ENCODE data around the gene GPR32.

GPR32 gene

DNA sequence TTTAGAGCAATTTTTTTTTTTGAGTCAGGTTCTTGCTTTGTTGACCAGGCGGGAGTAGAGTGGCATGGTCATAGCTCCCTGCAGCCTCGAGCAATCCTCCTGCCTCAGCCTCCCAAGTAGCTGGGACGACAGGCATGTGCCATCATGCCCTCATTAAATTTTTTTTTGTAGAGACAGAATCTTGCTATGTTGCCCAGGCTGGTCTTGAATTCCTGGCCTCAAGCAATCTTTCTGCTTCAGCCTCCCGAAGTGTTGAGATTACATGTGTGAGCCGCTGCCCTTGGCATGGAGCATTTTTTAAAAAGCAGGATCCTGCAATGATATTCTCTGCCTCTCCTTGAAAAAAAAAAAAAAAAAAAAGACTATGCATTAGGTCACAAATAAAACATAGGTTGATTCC lies 5.9 kb downstream of the GPR32 start:
- no peaks in the 10 kb centered on the region for H3F3A ChIP-seq (ENCODE audit: control insufficient read depth, insufficient read depth)
- H3K9me2 ChIP-seq (replicated peaks; ENCODE audit: control insufficient read depth, low read length), result no peaks in the 10 kb centered on the region
- H3K36me3 ChIP-seq (ENCODE audit: control insufficient read depth, low read length), result no peaks in the 10 kb centered on the region
- no peak overlapping the region for H3K4me2 ChIP-seq (ENCODE audit: low read length)
- no peak overlapping the region for H3K27ac ChIP-seq (ENCODE audit: low read depth, low read length)
- H3K27me3 ChIP-seq (ENCODE audit: control insufficient read depth, low read length), result no peaks in the 10 kb centered on the region; the same call in 1 of the 2 replicates
- TF ChIP-seq CTCF (IDR thresholded peaks at IDR 0.05; ENCODE audit: low read depth, low read length, poor library complexity, severe bottlenecking), result no peak
- TF ChIP-seq EZH2phosphoT487 (IDR thresholded peaks at IDR 0.05; ENCODE audit: borderline replicate concordance, low read length), result no peak
- H3K4me1 ChIP-seq (ENCODE audit: control insufficient read depth, low read length), result no peaks in the 10 kb centered on the region
- no peaks in the 10 kb centered on the region for H4K20me1 ChIP-seq (ENCODE audit: control insufficient read depth, insufficient read depth, low read depth, low read length)
- H3K4me3 ChIP-seq (ENCODE audit: low read length), result no peak overlapping the region
- no peaks in the 10 kb centered on the region for H3K9me3 ChIP-seq (ENCODE audit: control insufficient read depth, insufficient read depth, low read length)
- H3K79me2 ChIP-seq (ENCODE audit: control insufficient read depth, low read length), result no peaks in the 10 kb centered on the region

- Histone ChIP-seq H3K79me2 (ENCODE audit: control insufficient read depth, low read length) (no peaks in the 10 kb centered on the region), H3K9me2 (replicated peaks; ENCODE audit: control insufficient read depth, low read length) (no peaks in the 10 kb centered on the region), H3K4me1 (ENCODE audit: control insufficient read depth, low read length) (no peaks in the 10 kb centered on the region), H3K4me2 (ENCODE audit: low read length) (no peak overlapping the region), H3K36me3 (ENCODE audit: control insufficient read depth, low read length) (no peaks in the 10 kb centered on the region), H3K4me3 (ENCODE audit: low read length) (no peak overlapping the region), H3F3A (ENCODE audit: control insufficient read depth, insufficient read depth) (no peaks in the 10 kb centered on the region), H3K27ac (ENCODE audit: low read depth, low read length) (no peak overlapping the region), H4K20me1 (ENCODE audit: control insufficient read depth, insufficient read depth, low read depth, low read length) (no peaks in the 10 kb centered on the region), H3K9me3 (ENCODE audit: control insufficient read depth, insufficient read depth, low read length) (no peaks in the 10 kb centered on the region), H3K27me3 (ENCODE audit: control insufficient read depth, low read length) (no peaks in the 10 kb centered on the region; the same call in 1 of the 2 replicates)
- TF ChIP-seq EZH2phosphoT487 (IDR thresholded peaks at IDR 0.05; ENCODE audit: borderline replicate concordance, low read length), result no peak
- TF ChIP-seq CTCF (IDR thresholded peaks at IDR 0.05; ENCODE audit: low read depth, low read length, poor library complexity, severe bottlenecking), result no peak
Observed at GRCh38 chr19:50777261-50777660, 7.0 kb downstream of the GPR32 start.

- Histone ChIP-seq H3K4me1 (ENCODE audit: control insufficient read depth, low read length) (no peaks in the 10 kb centered on the region), H3K79me2 (ENCODE audit: control insufficient read depth, low read length) (no peaks in the 10 kb centered on the region), H3K27ac (ENCODE audit: low read depth, low read length) (no peak overlapping the region), H3K4me3 (ENCODE audit: low read length) (no peak overlapping the region), H3F3A (ENCODE audit: control insufficient read depth, insufficient read depth) (no peaks in the 10 kb centered on the region), H3K9me2 (replicated peaks; ENCODE audit: control insufficient read depth, low read length) (no peaks in the 10 kb centered on the region), H4K20me1 (ENCODE audit: control insufficient read depth, insufficient read depth, low read depth, low read length) (no peaks in the 10 kb centered on the region), H3K36me3 (ENCODE audit: control insufficient read depth, low read length) (no peaks in the 10 kb centered on the region), H3K9me3 (ENCODE audit: control insufficient read depth, insufficient read depth, low read length) (no peaks in the 10 kb centered on the region), H3K27me3 (ENCODE audit: control insufficient read depth, low read length) (no peaks in the 10 kb centered on the region; the same call in 1 of the 2 replicates), H3K4me2 (ENCODE audit: low read length) (no peak overlapping the region)
- TF ChIP-seq EZH2phosphoT487 (IDR thresholded peaks at IDR 0.05; ENCODE audit: borderline replicate concordance, low read length) (no peak), CTCF (IDR thresholded peaks at IDR 0.05; ENCODE audit: low read depth, low read length, poor library complexity, severe bottlenecking) (no peak)
Observed at GRCh38 chr19:50777830-50778303, 7.6 kb downstream of the GPR32 start.
